ENCODE results near the gene KRT78.
"Not testable (repeated sequence)": the region's sequence is repeated elsewhere in the genome, so short reads cannot be mapped to it uniquely, and the experiment has no call there.

Gene KRT78

DNA sequence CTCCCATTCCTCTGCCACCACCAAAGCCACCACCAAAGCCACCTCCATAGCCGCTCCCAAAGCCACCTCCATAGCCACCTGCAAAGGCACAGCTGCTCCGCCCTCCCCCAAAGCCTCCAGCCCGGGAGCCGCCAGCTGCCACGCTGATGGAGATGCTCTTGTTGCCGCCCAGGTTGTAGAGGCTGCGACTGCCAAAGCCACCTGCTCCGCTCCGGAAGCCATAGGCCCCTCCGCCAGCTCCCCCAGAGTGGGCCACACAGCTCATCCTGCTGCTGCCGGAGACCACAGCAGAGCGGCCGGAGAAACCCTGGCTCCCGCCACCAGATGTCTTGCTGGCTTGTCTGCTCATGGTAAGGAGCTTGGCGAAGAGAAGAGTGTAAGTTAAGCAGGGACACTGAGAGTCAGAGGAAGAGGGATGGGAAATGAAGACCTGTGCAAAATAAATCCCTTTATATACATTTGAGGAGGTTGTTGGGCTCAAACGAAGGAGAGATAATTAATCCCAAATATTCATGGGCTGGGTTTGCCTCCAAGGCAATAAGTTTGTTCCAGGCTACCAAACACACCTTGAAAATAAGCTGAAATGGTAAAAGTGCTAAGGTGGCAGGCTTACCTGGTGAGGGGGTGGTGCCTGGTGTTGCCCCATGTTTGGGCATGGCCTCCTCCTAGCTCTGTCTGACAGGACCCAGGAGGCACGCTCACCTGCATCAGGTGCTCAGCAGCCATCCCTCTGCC lies 52.9 kb downstream of the KRT78 start, which contains the start of gene KRT3:
Gene KRT3 (minus strand): TSS at position 424 of the 735 bp plus-strand sequence. CDS start 75 bp downstream, at position 349.
- DNase-seq = no peak

DNA sequence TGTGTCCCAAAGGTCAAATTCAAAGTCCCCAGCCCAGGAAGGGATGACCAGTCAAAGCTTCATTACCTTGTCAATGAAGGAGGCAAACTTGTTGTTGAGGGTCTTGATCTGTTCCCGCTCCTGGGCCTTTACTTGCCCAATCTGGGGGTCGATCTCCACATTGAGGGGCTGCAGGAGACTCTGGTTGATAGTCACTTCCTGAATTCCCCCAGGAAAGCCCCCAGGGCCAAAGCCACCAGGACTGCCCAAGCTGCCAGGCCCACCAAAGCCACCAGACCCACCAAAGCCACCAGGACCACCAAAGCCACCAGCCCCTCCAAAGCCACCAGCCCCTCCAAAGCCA lies 53.5 kb downstream of the KRT78 start:
- not testable (repeated sequence) for DNase-seq

DNA sequence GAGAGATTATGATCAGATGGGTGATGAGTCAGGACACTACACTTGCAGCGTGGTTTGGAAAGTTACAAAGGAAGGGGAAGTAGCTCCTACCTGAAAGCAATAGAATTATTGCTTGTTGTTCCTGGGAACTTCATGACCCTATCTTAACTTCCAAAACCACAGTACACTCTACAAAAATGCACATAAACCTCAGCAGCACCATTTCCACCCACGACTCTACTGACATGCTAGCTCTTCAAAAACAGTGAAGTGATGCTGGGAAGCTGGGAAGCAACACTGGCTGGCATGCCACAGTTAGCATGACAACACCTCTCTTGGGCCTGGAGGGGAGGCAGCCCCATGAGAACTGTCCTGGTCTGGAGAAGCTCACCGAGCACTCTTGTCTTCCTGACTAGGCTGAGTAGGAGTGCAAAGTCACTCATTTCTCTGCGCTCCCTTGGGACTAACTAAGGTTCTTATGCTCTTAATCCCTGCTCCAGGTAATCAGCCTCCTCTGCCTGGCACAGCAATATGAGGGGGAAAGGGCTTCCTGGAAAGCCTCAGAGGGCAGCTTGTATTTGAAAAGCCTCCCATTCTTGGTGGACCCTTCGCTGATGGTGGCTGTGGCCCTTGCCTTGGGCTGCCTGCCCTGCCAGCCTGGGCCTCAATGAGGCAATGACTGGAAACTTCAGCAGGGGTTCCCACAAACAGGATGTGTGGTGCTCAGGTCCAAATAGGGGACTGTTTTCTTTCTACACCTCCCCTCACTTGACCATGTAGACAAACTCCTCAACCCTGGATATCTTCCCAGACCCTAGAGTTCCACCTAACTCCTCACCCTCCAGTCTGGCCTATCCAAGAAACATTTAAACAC lies 54.1 kb downstream of the KRT78 start:
- DNase-seq = no peak

DNA sequence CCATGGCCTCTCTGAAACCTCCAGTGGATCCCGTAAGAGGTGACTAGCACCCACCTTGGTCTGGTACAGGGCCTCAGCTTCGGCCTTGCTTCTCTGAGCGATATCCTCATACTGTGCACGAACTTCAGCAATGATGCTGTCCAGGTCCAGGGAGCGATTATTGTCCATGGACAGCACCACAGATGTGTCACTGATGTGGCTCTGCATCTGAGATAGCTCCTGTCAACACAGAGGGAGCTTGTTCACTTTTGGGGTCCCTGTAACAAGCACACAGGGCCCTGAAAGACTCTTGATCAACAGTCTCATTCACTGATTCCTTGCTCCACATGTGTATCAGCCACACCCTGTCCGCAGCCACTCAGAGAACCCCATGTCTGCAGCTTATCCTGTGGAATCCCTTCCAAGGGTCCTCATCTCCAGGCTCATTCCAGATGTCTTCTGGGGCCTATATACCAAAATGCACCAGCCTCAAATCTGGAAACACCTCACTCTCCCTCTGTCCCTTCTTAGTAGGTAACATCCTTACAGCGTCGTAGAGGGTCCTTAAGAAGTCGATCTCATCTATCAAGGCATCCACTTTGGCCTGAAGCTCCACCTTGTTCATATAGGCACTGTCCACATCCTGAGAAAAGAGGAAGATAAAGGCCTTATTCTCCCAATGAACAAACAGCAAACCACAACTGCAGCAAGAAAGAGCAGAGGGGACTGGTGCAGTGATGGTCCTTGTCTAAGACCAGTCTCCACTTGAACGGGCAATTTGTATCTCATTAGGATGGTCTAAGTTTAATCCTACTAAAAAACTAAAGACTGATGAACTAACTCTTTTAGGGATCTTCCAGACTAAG lies 56.4 kb downstream of the KRT78 start:
- DNase-seq = no peak

DNA sequence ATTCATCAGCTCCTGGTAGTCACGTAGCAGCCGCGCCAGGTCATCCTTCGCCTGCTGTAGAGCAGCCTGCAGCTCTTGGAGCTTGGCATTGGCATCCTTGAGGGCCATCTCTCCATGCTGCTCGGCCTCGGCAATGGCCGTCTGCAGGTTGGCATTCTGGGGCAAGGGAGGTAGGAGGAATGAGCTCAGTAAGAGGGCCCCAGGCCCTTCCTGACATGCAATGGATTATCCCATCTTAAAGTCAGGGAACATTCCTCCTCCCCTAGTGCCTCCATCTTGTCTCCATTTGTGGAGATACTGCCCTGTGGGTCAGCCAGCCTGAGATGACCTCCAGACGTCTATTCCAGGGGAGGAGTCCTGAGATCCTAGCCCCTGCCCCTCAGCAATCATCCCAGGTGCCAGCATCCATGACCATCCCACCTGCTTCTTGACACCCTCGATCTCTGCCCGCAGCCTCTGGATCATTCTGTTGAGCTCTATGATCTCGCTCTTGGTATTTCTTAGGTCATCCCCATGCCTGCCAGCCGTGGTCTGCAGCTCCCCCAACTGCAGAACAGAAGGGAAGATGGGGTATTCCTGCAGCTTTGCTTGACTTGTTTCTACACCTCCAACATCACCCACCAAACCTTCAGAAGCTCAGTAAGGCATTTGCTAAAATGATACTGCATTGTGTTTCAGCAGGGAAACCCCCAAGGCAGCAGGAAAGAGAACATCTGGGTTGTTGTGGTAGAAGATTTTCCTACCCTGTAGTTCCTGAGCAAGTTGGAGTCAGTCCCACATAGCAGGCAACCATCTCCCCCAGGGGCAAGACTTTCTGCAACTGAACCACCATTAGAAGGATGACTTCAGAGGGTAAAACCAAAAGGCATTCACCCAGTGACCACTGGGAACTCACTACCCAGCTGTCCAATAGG lies 57.3 kb downstream of the KRT78 start:
- DNase-seq = no peak

DNA sequence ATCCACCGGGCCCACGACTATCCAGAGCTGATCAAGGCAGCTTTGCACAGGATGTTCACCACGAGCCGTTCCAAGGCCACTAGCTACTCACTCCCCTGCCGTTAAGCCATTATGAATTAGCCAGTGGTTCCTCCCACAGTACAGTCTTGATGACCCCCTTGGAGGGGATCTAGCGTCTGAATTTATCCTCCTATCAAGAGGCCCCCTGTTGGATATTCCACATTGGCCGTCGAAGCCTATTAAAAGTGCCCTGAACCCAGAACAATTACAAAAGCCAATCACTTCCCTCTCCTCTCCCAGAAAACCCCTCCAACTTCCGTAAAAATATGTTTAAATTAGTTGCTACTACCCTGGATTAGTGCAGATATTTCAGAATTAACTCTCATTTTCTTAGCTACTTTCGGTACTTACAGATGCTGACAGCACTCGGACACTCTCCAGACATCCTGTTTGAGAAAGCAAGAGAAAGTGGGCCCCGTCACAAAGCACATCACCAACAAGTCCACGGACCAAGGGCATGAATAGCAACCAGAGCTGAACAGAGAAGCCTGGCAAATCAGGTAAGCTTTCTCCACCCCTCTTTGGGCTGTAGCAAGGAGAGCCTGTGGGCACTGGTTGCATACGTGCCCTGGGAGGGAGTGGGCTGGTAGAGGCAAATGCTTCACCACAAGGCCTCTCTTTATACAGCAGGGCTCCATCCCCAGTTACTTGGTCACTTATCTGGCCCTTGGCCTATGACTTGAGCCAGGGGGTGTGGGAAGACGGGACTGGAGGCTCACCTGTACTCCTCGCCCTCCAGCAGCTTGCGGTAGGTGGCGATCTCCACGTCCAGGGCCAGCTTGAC lies 58.1 kb downstream of the KRT78 start:
- no peak for DNase-seq

DNA sequence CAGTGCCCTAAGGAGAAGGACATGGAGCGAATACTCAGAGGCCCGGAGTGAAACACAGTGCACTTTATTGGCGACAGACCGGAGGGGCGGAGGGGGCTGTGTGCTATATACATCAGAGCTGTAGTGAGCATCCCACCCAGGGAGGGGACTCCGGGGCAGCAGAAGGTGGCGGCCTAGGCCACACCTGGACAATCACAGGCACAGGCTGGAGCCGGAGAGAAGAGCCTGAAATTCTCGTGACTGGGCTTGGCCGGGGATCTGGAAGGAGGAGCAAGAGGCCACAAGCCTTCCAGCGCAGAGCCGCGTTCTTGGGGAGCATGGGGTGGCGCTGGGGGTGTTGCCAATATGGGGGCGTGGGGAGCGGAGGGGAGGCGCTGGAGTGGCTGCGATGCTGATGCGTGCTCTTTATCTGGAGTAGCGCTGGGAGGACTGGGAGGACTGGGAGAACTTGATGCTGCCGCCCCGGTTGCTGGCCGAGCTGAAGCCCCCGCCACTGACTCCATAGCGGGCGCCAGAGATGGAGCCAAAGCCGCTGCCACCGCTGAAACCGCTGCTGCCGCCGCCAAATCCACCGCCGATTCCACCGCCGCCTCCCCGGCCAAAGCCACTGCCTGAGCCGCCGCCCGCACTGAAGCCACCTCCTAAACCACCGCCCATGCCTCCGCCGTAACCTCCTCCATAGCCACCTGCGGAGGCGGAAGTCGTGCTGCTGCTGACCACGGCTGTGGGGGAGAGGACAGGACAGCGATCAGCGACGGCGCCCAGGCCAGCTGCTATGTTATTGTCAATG lies 59.0 kb downstream of the KRT78 start:
- no peak for DNase-seq

DNA sequence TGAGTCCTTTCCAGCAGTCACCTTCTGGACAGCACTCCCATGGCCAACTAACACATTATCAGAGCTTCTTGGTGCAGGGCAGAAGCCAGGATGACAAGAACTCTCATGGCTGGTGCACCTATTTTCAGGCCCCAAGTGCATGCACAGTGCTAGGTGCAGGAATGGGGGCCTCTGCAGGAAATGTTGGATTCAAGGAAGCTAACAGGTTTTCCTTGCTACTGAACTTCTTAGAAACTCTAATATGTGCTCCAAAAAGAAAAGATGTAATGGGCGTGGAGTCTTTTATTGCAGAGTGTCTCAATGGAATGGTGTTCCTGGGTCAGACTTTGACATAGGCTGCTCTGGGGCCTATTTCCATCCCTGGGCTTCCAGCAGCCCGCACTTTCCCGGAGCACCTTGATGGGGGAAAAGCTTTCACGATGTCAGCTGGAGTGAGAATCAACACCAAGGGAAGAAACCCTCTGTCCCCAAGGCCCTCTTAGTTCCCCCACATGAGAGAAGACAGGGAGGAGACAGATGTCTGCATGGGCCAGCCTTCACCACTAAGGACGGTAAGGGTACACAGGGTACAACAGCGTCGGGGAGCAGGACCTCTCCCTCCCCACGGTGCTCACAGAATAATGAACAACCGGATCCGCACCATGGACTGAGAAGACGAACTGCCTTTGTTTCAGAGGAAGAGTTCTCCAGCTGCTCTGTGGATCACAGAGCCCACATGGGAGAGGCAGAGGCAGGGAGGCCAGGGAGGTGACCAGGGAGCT lies 59.7 kb downstream of the KRT78 start:
- no peak for DNase-seq

DNA sequence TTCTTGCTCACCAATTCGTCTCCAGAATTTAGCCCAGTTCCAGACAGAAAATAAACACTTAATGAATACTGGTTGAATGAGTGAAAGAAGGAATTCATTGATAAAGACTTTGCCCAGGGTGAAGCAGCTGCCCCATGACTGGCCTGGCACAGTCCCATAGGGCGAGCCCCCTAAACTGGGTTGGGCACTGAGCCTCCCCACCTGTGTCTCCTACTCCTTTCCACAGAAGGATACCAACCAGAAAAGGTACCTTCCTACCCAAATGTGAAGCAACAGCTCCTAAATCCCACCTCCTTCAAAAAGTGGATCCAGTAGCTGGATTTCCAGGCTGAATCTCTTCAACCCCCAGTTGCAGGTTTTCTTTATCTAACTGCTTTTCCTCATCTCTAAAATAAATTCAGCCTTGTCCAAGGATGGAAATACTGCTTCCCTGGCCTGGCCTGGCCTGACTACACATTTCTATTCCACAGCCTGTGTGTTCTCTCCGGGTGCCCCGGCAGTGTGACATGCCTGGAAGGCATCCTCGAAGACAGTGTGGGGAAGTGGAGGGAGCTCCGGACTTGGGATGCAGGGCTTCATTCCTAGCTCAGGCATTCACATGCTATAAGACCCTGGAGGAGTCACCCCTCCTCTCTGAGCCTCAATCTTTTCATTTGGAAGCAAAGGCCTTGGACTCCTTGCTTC lies 60.5 kb downstream of the KRT78 start:
- no peak for DNase-seq

Measured in NCI-H526 (cell line).